ENCODE data around the gene NMNAT2. TPM values are rescaled to one million over a fixed set of nuclear protein-coding genes. Genes with fewer than 3 reads are reported as not detected.

Gene NMNAT2
- total and polyA plus RNA-seq, 2 of the 4 experiments (the other 2 are of a cell fraction) = 0.36 to 2.4 TPM

- Histone ChIP-seq H3K4me1 (ENCODE audit: control insufficient read depth, insufficient read depth, low read length) (peaks cover 14% of the 10 kb centered on the region), H2BK20ac (ENCODE audit: low read depth, low read length) (no peak overlapping the region), H2BK15ac (ENCODE audit: low read depth, low read length) (no peak overlapping the region), H2AK5ac (ENCODE audit: low read depth, low read length) (no peak overlapping the region), H2AFZ (replicated peaks; ENCODE audit: low read length, poor library complexity) (no peak overlapping the region), H2AK9ac (replicated peaks; ENCODE audit: low read depth, low read length, poor library complexity) (no peak overlapping the region), H3K23ac (ENCODE audit: low read depth, low read length) (no peak overlapping the region), H4K5ac (ENCODE audit: low read depth, low read length) (no peak overlapping the region), H3K27me3 (ENCODE audit: control insufficient read depth, insufficient read depth, low read length) (no peaks in the 10 kb centered on the region), H3K27ac (ENCODE audit: insufficient read depth, low read length) (no peak overlapping the region), H2BK120ac (ENCODE audit: low read depth, low read length) (no peak overlapping the region), H3K9me3 (ENCODE audit: control insufficient read depth, insufficient read depth, low read length) (0 out of 2 replicates have a peak, but pooled peaks cover 2% of the 10 kb centered on the region), H3K79me1 (ENCODE audit: low read depth in 1 of 2, low read length in 2 of 2) (0 out of 4 replicates have a peak, but pooled peaks cover 0 to 3% of the 10 kb centered on the region in 2 experiments), H4K8ac (ENCODE audit: low read depth in 2 of 2, low read length in 2 of 2) (no peak overlapping the region), H2BK5ac (ENCODE audit: low read depth, low read length, poor library complexity, severe bottlenecking) (no peak overlapping the region), H4K20me1 (ENCODE audit: insufficient read depth, low read length) (no peaks in the 10 kb centered on the region), H3K56ac (ENCODE audit: extremely low read depth, insufficient read depth, low read length) (no peak overlapping the region), H3K9ac (ENCODE audit: low read depth, low read length) (no peak overlapping the region), H3K4me2 (ENCODE audit: low read depth, low read length) (no peak overlapping the region), H3K18ac (ENCODE audit: low read depth, low read length) (no peak overlapping the region), H3K36me3 (ENCODE audit: control insufficient read depth, insufficient read depth, low read length) (no peaks in the 10 kb centered on the region), H3K9me1 (ENCODE audit: insufficient read depth, low read length) (peaks cover 12% of the 10 kb centered on the region; the same call in 1 of the 2 replicates), H3K4ac (ENCODE audit: low read depth, low read length) (no peak overlapping the region), H4K91ac (ENCODE audit: insufficient read depth, low read depth, low read length) (no peak overlapping the region), H3K14ac (replicated peaks; ENCODE audit: low read depth, low read length) (no peak overlapping the region), H3K4me3 (ENCODE audit: insufficient read depth, low read depth, low read length) (no peak overlapping the region)
- dilution Hi-C loops (cut with HindIII; ENCODE audit: low sequenced_read_pairs, unreplicated experiment) (no loop called here), in situ Hi-C loops (cut with MboI; ENCODE audit: low sequenced_read_pairs) (loop anchor here (10.0 kb wide), 1 partner anchor 339 kb away; no protein-coding TSS in a partner anchor), intact Hi-C loops (cut with micrococcal nuclease) (no loop called here)
- POLR2A ChIA-PET (ENCODE audit: unreplicated experiment) = no interaction called here
- no peak for TF ChIP-seq POLR2A (IDR thresholded peaks at IDR 0.05; ENCODE audit: low read depth, low read length)
- TF ChIP-seq ELK1 (IDR thresholded peaks at IDR 0.05; ENCODE audit: borderline replicate concordance, low read depth, low read length) = no peak
- no peak for TF ChIP-seq RFX5 (IDR thresholded peaks at IDR 0.05; ENCODE audit: low read depth, low read length)
- TF ChIP-seq FOS (IDR thresholded peaks at IDR 0.05; ENCODE audit: low read depth, low read length) = no peak
- TF ChIP-seq USF2 (IDR thresholded peaks at IDR 0.05; ENCODE audit: low read depth, low read length) = no peak
- no peak for TF ChIP-seq NFE2L2 (IDR thresholded peaks at IDR 0.05; ENCODE audit: low read depth, low read length)
- TF ChIP-seq MXI1 (IDR thresholded peaks at IDR 0.05; ENCODE audit: borderline replicate concordance, low read depth, low read length) = no peak
- TF ChIP-seq RAD21 (IDR thresholded peaks at IDR 0.05; ENCODE audit: low read length) = no peak
- ATAC-seq (ENCODE audit: low read depth) = no peak
- CTCF ChIA-PET = interaction anchor here (0.7 kb wide), 1 partner anchor 323 kb away, joined by 3 read pairs; no protein-coding TSS in a partner anchor
- no TSS peak for BruUV-seq (replicated peaks)
- no CpG with 5 or more reads among the region's 4 CpGs for WGBS, 2 experiments (ENCODE audit: extremely low coverage in 2 of 2, insufficient read length in 1 of 2)
- no peak for DNase-seq
These were observed 132.4 kb downstream of the NMNAT2 start for GRCh38 chr1:183285746-183286145.

All from IMR-90 (cell line).